Measurements from ENCODE around the gene RIF1. TPM values are rescaled to one million over a fixed set of nuclear protein-coding genes. Genes with fewer than 3 reads are reported as not detected.

The RIF1 gene
- total RNA-seq, 6 experiments from 2014 or later: 10.3 to 16.0 (median 13.4) TPM

- intact Hi-C loops (cut with DNase I): no loop called here
- TF ChIP-seq, protein P1, sequence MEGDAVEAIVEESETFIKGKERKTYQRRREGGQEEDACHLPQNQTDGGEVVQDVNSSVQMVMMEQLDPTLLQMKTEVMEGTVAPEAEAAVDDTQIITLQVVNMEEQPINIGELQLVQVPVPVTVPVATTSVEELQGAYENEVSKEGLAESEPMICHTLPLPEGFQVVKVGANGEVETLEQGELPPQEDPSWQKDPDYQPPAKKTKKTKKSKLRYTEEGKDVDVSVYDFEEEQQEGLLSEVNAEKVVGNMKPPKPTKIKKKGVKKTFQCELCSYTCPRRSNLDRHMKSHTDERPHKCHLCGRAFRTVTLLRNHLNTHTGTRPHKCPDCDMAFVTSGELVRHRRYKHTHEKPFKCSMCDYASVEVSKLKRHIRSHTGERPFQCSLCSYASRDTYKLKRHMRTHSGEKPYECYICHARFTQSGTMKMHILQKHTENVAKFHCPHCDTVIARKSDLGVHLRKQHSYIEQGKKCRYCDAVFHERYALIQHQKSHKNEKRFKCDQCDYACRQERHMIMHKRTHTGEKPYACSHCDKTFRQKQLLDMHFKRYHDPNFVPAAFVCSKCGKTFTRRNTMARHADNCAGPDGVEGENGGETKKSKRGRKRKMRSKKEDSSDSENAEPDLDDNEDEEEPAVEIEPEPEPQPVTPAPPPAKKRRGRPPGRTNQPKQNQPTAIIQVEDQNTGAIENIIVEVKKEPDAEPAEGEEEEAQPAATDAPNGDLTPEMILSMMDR (IDR thresholded peaks at IDR 0.05): no peak
- no peak for TF ChIP-seq POLR2A (IDR thresholded peaks at IDR 0.05)
- WGBS (ENCODE audit: insufficient coverage, low coverage, low lambda C conversion rate, missing lambda C conversion rate): 88% methylated on average over 4 of the region's 5 CpGs
- no peaks in the 10 kb centered on the region for H3K9me3 ChIP-seq
- ATAC-seq (no peak), DNase-seq (no peak)
- no peaks in the 10 kb centered on the region for H3K4me1 ChIP-seq
- no peak overlapping the region for H3K27ac ChIP-seq
- no peaks in the 10 kb centered on the region for H3K36me3 ChIP-seq
- no peaks in the 10 kb centered on the region for H3K27me3 ChIP-seq
- H3K4me3 ChIP-seq: no peak overlapping the region
Measured at GRCh38 chr2:151401149-151401548, 8.6 kb upstream of the RIF1 start.

- Histone ChIP-seq H3K4me3 (no peak overlapping the region), H3K9me3 (no peaks in the 10 kb centered on the region), H3K27me3 (no peaks in the 10 kb centered on the region), H3K36me3 (no peaks in the 10 kb centered on the region), H3K4me1 (no peaks in the 10 kb centered on the region), H3K27ac (no peak overlapping the region)
- 68% methylated on average over 4 of the region's 4 CpGs for WGBS (ENCODE audit: insufficient coverage, low coverage, low lambda C conversion rate, missing lambda C conversion rate)
- DNase-seq (no peak), ATAC-seq (no peak)
- no peak for TF ChIP-seq POLR2A (IDR thresholded peaks at IDR 0.05)
- TF ChIP-seq, protein P1 (IDR thresholded peaks at IDR 0.05): no peak
- intact Hi-C loops (cut with DNase I): no loop called here
Measured at GRCh38 chr2:151403914-151404313, 5.8 kb upstream of the RIF1 start.

DNA sequence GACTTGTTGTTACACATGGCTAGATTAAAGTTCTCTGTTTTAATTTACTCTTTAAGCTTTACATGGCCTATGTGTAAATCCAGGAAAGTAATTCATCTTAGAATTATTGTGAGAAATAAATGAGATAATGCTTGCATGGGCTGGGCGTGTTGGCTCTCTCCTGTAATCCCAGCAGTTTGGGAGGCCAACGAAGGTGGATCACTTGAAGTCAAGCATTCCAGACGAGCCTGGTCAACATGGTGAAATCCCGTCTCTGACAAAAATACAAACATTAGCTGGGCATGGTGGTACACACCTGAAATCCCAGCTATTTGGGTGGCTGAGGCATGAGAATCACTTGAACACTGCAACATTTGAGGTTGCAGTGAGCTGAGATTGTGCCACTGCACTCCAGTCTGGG is 4.3 kb upstream of the RIF1 start:
- intact Hi-C loops (cut with DNase I): no loop called here
- H3K27me3 ChIP-seq: no peaks in the 10 kb centered on the region
- H3K4me1 ChIP-seq: no peaks in the 10 kb centered on the region
- H3K4me3 ChIP-seq: no peak overlapping the region
- no peaks in the 10 kb centered on the region for H3K36me3 ChIP-seq
- no peak overlapping the region for H3K27ac ChIP-seq
- 58% methylated on average over 4 of the region's 4 CpGs for WGBS (ENCODE audit: insufficient coverage, low coverage, low lambda C conversion rate, missing lambda C conversion rate)
- ATAC-seq: no peak
- no peaks in the 10 kb centered on the region for H3K9me3 ChIP-seq
- TF ChIP-seq, protein P1 (IDR thresholded peaks at IDR 0.05): no peak
- no peak for TF ChIP-seq POLR2A (IDR thresholded peaks at IDR 0.05)
- no peak for DNase-seq

GRCh38 chr2:151407281-151407680 is 2.4 kb upstream of the RIF1 start:
- TF ChIP-seq, protein P1 (IDR thresholded peaks at IDR 0.05): no peak
- TF ChIP-seq POLR2A (IDR thresholded peaks at IDR 0.05): no peak
- H3K9me3 ChIP-seq: no peaks in the 10 kb centered on the region
- no peak overlapping the region for H3K4me3 ChIP-seq
- no peak for DNase-seq
- intact Hi-C loops (cut with DNase I): no loop called here
- no peak for ATAC-seq
- H3K27me3 ChIP-seq: no peaks in the 10 kb centered on the region
- H3K27ac ChIP-seq: no peak overlapping the region
- no peaks in the 10 kb centered on the region for H3K4me1 ChIP-seq
- peaks cover 0 to 1% (median 0%) of the 10 kb centered on the region in 4 donors for H3K36me3 ChIP-seq
